Measurements from ENCODE around the gene GABRP. TPM values are rescaled to one million over a fixed set of nuclear protein-coding genes. Genes with fewer than 3 reads are reported as not detected.
A peak's percentile ranks its signal among the peaks of the same experiment; 100 is the strongest.
"Not testable (repeated sequence)": the region's sequence is repeated elsewhere in the genome, so short reads cannot be mapped to it uniquely, and the experiment has no call there.

The GABRP gene
- total RNA-seq, 2 experiments from 2014 or later = not detected

GRCh38 chr5:170765868-170766267, 17.7 kb upstream of the GABRP start:
- not testable (repeated sequence) for H3K4me1 Mint-ChIP-seq, H3K27me3 Mint-ChIP-seq, H3K27ac Mint-ChIP-seq, DNase-seq, H3K4me3 Mint-ChIP-seq, H3K36me3 Mint-ChIP-seq, H3K9me3 Mint-ChIP-seq

DNA sequence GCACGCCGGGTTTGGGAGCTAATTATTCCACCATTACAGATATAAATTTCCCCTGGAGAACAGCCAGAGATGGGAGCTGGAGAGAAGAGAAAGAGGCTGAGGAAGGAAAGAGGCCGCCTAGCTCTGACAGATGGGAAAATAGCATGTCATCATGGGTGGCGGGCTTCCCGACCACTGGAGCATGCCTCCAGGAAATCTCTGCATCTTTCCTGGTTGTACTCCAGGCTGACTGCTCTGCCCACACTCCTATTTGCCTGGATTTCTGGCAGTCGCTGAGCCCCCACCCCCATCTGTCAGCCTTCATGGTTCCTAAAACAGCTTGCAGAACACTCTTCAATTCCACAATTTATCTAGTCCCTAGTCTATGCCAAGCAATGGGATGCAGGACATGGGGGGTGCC, 14.3 kb upstream of the GABRP start:
- Mint-ChIP-seq H3K4me3 (no peak overlapping the region), H3K36me3 (no peaks in the 10 kb centered on the region), H3K27ac (no peak overlapping the region), H3K27me3 (no peaks in the 10 kb centered on the region), H3K9me3 (no peaks in the 10 kb centered on the region), H3K4me1 (no peaks in the 10 kb centered on the region)
- no peak for DNase-seq

GRCh38 chr5:170769898-170770416, 13.6 kb upstream of the GABRP start:
- H3K27me3 Mint-ChIP-seq = no peaks in the 10 kb centered on the region
- H3K4me3 Mint-ChIP-seq = no peak overlapping the region
- H3K27ac Mint-ChIP-seq = no peak overlapping the region
- no peaks in the 10 kb centered on the region for H3K36me3 Mint-ChIP-seq
- no peaks in the 10 kb centered on the region for H3K4me1 Mint-ChIP-seq
- no peaks in the 10 kb centered on the region for H3K9me3 Mint-ChIP-seq
- DNase-seq = no peak

DNA sequence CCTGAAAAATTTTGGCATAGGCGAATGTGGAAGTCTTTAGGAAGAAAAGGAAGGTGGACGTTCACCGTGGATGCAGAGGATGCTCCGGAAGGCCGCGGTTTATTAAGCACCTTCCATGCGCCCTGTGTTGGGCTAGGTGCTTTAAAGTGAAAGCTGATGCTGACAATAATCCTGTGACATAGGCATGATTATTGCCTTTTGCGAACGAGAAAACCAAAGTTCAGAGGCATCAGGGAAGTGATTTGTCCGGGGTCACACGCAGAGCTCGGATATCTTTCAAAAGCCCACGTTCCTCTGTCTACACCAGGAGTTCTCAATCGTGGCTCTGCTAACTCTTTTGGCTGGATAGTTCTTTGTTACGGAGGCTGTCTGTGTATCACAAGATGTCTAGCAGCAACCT, 12.0 kb upstream of the GABRP start:
- H3K4me1 Mint-ChIP-seq = no peaks in the 10 kb centered on the region
- H3K36me3 Mint-ChIP-seq = no peaks in the 10 kb centered on the region
- H3K27ac Mint-ChIP-seq = no peak overlapping the region
- no peak overlapping the region for H3K4me3 Mint-ChIP-seq
- no peak for DNase-seq
- no peaks in the 10 kb centered on the region for H3K9me3 Mint-ChIP-seq
- H3K27me3 Mint-ChIP-seq = no peaks in the 10 kb centered on the region

GRCh38 chr5:170773024-170773985, 10.2 kb upstream of the GABRP start:
- H3K36me3 Mint-ChIP-seq = no peaks in the 10 kb centered on the region
- no peaks in the 10 kb centered on the region for H3K27me3 Mint-ChIP-seq
- H3K27ac Mint-ChIP-seq = no peak overlapping the region
- H3K9me3 Mint-ChIP-seq = no peaks in the 10 kb centered on the region
- H3K4me1 Mint-ChIP-seq = no peaks in the 10 kb centered on the region
- H3K4me3 Mint-ChIP-seq = no peak overlapping the region
- no peak for DNase-seq

- no peak for DNase-seq
- Mint-ChIP-seq H3K36me3 (no peaks in the 10 kb centered on the region), H3K4me1 (no peaks in the 10 kb centered on the region), H3K4me3 (no peak overlapping the region), H3K27ac (no peak overlapping the region), H3K9me3 (no peaks in the 10 kb centered on the region), H3K27me3 (no peaks in the 10 kb centered on the region)
These were observed 8.7 kb upstream of the GABRP start for GRCh38 chr5:170774831-170775230.

- no peaks in the 10 kb centered on the region for H3K9me3 Mint-ChIP-seq
- no peak overlapping the region for H3K4me3 Mint-ChIP-seq
- H3K27me3 Mint-ChIP-seq = no peaks in the 10 kb centered on the region
- no peak for DNase-seq
- H3K4me1 Mint-ChIP-seq = no peaks in the 10 kb centered on the region
- H3K36me3 Mint-ChIP-seq = no peaks in the 10 kb centered on the region
- no peak overlapping the region for H3K27ac Mint-ChIP-seq
These were observed 1.6 kb upstream of the GABRP start for GRCh38 chr5:170781946-170782345.

DNA sequence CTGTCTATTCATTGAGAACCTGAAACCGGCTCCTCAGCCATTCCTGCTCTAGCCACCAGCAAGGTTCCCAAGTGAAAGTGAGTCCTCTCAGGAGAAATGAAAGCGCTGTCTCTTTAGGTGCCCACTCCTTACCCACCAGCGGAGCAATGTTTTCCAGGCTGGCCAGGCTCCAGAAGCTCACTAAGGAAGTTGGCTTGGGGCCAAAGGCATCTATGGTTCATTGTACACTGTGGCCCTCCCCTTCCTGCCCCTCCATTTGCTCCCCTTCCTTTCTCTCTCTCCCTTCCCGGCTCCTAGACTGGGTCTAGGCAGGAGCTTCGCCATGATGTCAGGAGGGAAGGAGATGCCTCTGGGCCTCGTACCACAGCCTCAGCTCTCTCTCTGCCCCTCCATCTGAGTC, 1.1 kb upstream of the GABRP start:
- H3K27me3 Mint-ChIP-seq = no peaks in the 10 kb centered on the region
- no peak overlapping the region for H3K4me3 Mint-ChIP-seq
- no peaks in the 10 kb centered on the region for H3K4me1 Mint-ChIP-seq
- no peak for DNase-seq
- no peaks in the 10 kb centered on the region for H3K36me3 Mint-ChIP-seq
- H3K9me3 Mint-ChIP-seq = no peaks in the 10 kb centered on the region
- H3K27ac Mint-ChIP-seq = no peak overlapping the region

DNA sequence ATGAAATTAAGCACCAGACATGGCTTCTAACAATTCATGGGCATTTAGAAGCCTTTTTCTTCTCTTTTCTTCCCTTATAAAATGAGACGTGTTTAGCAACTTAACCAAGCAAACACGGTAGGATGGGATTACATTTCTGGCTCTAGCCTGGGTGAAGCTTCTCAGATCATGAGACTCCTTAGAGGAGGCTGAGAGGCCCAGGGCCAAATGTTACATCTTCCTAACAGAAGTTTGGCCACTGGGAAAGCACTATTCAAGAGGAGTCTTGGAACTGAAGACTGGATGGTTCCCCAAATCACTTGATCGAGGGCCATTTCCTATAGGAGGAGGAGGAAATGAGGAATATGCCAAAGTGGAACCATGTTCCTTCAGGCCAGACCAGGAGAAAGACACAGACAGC, 1.9 kb downstream of the GABRP start:
- no peaks in the 10 kb centered on the region for H3K4me1 Mint-ChIP-seq
- H3K4me3 Mint-ChIP-seq = no peak overlapping the region
- DNase-seq = no peak
- no peaks in the 10 kb centered on the region for H3K27me3 Mint-ChIP-seq
- no peak overlapping the region for H3K27ac Mint-ChIP-seq
- no peaks in the 10 kb centered on the region for H3K36me3 Mint-ChIP-seq
- no peaks in the 10 kb centered on the region for H3K9me3 Mint-ChIP-seq

- Mint-ChIP-seq H3K27me3 (no peaks in the 10 kb centered on the region), H3K4me1 (no peaks in the 10 kb centered on the region), H3K36me3 (no peaks in the 10 kb centered on the region), H3K4me3 (no peak overlapping the region), H3K27ac (no peak overlapping the region), H3K9me3 (no peaks in the 10 kb centered on the region)
- no peak for DNase-seq
These were observed 3.7 kb downstream of the GABRP start for GRCh38 chr5:170787216-170787615.

- Mint-ChIP-seq H3K4me3 (no peak overlapping the region), H3K4me1 (no peaks in the 10 kb centered on the region), H3K27ac (no peak overlapping the region), H3K36me3 (no peaks in the 10 kb centered on the region), H3K27me3 (no peaks in the 10 kb centered on the region), H3K9me3 (no peaks in the 10 kb centered on the region)
- DNase-seq = no peak
These were observed 5.2 kb downstream of the GABRP start for GRCh38 chr5:170788626-170789304.

DNA sequence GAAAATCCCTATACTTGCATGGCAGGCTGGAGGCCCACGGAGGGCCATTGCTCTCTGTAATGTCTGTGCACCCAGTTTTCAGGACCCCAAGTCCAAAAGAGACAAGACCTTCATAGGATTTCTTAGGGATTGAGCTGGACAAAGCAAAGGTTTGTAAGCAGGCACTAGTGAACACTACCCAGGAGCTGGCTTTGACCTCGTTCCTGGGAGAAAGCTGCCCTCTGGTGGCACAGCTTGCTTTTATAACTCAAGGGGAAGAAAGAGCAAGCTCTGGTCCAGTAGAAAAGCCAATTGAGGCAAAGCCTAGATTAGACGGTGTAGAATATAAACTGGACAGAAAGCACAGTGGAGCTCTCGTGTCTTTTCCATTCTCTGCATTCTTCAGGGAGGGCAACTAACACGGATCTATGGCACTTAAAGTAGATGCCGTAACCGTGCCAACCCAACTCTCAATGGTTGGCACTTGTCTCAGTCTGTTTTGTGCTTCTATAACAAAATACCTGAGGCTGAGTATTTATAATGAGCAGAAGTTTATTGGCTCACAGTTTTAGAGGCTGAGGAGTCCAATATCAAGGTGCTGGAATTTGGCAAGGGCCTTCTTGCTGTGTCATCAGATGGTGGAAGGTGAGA, 7.9 kb downstream of the GABRP start:
- H3K36me3 Mint-ChIP-seq = no peaks in the 10 kb centered on the region
- no peaks in the 10 kb centered on the region for H3K4me1 Mint-ChIP-seq
- H3K4me3 Mint-ChIP-seq = no peak overlapping the region
- DNase-seq = peak; percentile 13
- no peaks in the 10 kb centered on the region for H3K27me3 Mint-ChIP-seq
- H3K9me3 Mint-ChIP-seq = no peaks in the 10 kb centered on the region
- H3K27ac Mint-ChIP-seq = no peak overlapping the region

DNA sequence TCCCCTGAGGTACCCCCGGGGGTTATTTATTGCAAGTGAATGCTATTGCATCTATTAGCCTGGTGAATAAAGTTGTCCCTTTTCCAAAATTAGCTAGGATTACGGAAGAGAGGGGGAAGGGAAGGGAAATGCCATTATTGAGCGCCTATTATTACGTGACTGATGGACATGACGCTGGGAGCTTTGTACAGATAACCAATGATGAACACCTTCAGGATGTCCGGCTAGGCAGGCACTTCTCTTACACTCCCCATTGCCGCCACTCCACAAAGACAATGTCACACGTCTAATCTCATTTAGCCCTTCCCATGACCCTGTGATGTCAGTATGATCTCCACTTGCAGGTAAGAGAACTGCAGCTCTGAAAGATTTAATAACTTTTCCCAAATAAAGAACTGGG, 9.4 kb downstream of the GABRP start:
- H3K27ac Mint-ChIP-seq = no peak overlapping the region
- DNase-seq = no peak
- no peaks in the 10 kb centered on the region for H3K36me3 Mint-ChIP-seq
- no peaks in the 10 kb centered on the region for H3K27me3 Mint-ChIP-seq
- no peaks in the 10 kb centered on the region for H3K4me1 Mint-ChIP-seq
- no peaks in the 10 kb centered on the region for H3K9me3 Mint-ChIP-seq
- H3K4me3 Mint-ChIP-seq = no peak overlapping the region

GRCh38 chr5:170795154-170795553, 11.6 kb downstream of the GABRP start:
- peaks cover 5% of the 10 kb centered on the region for H3K27me3 Mint-ChIP-seq
- no peaks in the 10 kb centered on the region for H3K4me1 Mint-ChIP-seq
- H3K27ac Mint-ChIP-seq = no peak overlapping the region
- DNase-seq = no peak
- no peak overlapping the region for H3K4me3 Mint-ChIP-seq
- no peaks in the 10 kb centered on the region for H3K36me3 Mint-ChIP-seq
- no peaks in the 10 kb centered on the region for H3K9me3 Mint-ChIP-seq

GRCh38 chr5:170805666-170806065, 22.1 kb downstream of the GABRP start:
- no peaks in the 10 kb centered on the region for H3K36me3 Mint-ChIP-seq
- H3K9me3 Mint-ChIP-seq = no peaks in the 10 kb centered on the region
- H3K4me3 Mint-ChIP-seq = no peak overlapping the region
- no peaks in the 10 kb centered on the region for H3K4me1 Mint-ChIP-seq
- H3K27me3 Mint-ChIP-seq = peaks cover 14% of the 10 kb centered on the region
- H3K27ac Mint-ChIP-seq = no peak overlapping the region
- DNase-seq = no peak

All from activated naive CD8-positive, alpha-beta T cell treated with anti-CD3 and anti-CD28 coated beads for 36 hours (primary cell).